Endothelial cell of umbilical vein (primary cell): Measurements from ENCODE around the gene MUL1.

Source experiments
- EZH2 ChIP-seq: IDR thresholded peaks from 2 replicates; pipeline ENCODE4 v1.6.1; 2012; ENCODE audit warnings: borderline replicate concordance, low read depth, mild to moderate bottlenecking, moderate library complexity, low read length, inconsistent platforms; ENCODE audit not compliant: severe bottlenecking
- POLR2A ChIP-seq: IDR thresholded peaks from 2 replicates; pipeline ENCODE4 v1.6.1; 2012; ENCODE audit warnings: low read depth, mild to moderate bottlenecking, control low read depth, low read length
- POLR2AphosphoS5 ChIP-seq: IDR thresholded peaks from 2 replicates; pipeline ENCODE4 v1.6.1; 2012; ENCODE audit warnings: low read depth, mild to moderate bottlenecking, control low read depth, low read length, moderate library complexity; ENCODE audit not compliant: insufficient read depth
- TF ChIP-seq, protein P1 (sequence below), 2 donors: IDR thresholded peaks; 1 replicate in 1 of 2; 2 replicates in 1 of 2; pipeline ENCODE4 v1.5.1; 2011; ENCODE audit warnings: low read length in 2 of 2, mild to moderate bottlenecking in 2 of 2, moderate library complexity in 2 of 2, control low read depth in 1 of 2, inconsistent platforms in 1 of 2, low read depth in 1 of 2; ENCODE audit not compliant: insufficient read depth in 1 of 2; ENCODE audit errors: extremely low read depth in 1 of 2
- TF ChIP-seq, protein P2 (sequence below): IDR thresholded peaks from 2 replicates; pipeline ENCODE4 v1.6.1; 2011; ENCODE audit not compliant: insufficient read depth, insufficient read length

DNA sequence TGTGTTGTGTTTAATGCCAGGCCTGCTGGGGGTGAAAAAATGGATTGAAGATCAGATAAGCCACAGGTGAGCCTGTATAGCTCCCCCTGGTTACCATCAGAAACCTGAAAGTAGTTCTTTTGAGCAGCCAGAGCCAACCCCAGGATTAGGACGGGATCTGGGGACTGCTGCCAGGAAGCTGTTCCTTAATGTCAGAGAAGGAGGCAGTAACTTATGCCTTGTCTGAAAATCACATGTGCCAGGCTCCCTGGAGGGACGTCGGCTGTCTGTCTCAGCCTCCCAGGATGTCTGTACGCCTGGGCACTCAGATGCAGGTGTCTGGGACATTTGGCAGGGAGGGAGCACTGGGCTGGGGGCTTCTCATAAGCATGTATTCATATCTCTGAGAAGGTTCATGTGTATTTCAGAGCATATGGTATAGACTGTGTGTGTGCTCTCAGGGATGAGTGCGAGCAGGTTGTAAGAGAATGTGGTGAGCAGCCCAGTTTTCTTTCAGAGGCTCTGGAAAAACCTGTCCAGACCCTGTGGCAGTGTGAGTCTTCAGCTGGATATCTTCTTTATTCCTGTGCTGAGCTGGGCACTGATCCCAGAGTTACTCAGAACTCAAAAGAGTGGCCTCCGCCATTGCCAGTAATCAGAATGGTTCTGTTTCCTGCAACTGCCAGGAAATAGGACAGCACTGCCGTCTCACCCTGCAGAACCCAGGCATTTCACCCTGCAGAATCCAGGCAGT is 47.2 kb upstream of the MUL1 start:
- no peak for TF ChIP-seq EZH2
- TF ChIP-seq, protein P1, sequence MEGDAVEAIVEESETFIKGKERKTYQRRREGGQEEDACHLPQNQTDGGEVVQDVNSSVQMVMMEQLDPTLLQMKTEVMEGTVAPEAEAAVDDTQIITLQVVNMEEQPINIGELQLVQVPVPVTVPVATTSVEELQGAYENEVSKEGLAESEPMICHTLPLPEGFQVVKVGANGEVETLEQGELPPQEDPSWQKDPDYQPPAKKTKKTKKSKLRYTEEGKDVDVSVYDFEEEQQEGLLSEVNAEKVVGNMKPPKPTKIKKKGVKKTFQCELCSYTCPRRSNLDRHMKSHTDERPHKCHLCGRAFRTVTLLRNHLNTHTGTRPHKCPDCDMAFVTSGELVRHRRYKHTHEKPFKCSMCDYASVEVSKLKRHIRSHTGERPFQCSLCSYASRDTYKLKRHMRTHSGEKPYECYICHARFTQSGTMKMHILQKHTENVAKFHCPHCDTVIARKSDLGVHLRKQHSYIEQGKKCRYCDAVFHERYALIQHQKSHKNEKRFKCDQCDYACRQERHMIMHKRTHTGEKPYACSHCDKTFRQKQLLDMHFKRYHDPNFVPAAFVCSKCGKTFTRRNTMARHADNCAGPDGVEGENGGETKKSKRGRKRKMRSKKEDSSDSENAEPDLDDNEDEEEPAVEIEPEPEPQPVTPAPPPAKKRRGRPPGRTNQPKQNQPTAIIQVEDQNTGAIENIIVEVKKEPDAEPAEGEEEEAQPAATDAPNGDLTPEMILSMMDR (IDR thresholded peaks at IDR 0.05; ENCODE audit: extremely low read depth in 1 of 2, insufficient read depth in 1 of 2, low read depth in 1 of 2, low read length in 2 of 2): no peak
- TF ChIP-seq POLR2AphosphoS5: no peak
- TF ChIP-seq, protein P2, sequence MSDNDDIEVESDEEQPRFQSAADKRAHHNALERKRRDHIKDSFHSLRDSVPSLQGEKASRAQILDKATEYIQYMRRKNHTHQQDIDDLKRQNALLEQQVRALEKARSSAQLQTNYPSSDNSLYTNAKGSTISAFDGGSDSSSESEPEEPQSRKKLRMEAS: no peak
- no peak for TF ChIP-seq POLR2A
